Stimulated activated CD4-positive, alpha-beta T cell treated with anti-CD3 and anti-CD28 coated beads, Interleukin-1b, Interleukin-23, amount 100 ng/mL, for 24 hours (primary cell): ENCODE data around the gene PDZD2.
"Not testable (repeated sequence)": the region's sequence is repeated elsewhere in the genome, so short reads cannot be mapped to it uniquely, and the experiment has no call there.

Experiments used
- DNase-seq, 4 experiments: peaks; one replicate each; pipeline ENCODE4 v3.0.0-alpha.2; 2020; ENCODE audit warnings: low read depth in 4 of 4, low spot score in 1 of 4

PDZD2 gene

DNA sequence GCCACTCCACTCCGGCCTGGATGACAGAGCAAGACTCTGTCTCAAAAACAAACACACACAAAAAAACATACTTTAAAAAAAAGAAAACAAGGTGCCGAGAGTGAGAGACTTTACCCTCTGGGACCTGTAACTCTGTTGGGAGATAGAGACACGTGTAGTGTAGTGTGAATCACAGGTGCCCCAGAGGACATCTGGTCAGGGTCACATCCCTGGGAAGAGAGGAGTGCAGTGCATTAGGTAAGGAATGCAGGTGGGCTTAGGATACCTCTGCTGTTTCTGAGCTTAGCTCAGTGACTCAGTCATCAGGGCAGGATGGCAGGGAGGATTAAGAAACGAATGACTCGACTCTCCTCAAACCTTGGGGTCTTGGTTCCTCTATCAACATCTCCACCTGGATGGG is 360.5 kb downstream of the PDZD2 start:
- DNase-seq: no peak

DNA sequence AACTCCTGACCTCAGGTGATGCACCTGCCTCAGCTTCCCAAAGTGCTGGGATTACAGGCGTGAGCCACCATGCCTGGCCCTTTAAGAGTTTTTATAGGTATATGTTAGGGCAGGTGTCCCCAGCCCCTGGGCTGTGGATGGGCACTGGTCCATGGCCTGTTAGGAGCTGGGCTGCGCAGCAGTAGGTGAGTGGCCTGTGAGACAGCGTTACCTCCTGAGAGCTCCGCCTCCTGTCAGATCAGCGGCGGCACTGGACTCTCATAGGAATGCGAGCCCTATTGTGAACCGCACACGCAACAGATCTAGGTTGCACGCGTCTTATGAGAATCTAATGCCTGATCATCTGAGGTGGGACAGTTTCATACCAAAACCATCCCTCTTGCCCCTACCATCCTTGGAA is 361.8 kb downstream of the PDZD2 start:
- DNase-seq: no peak

DNA sequence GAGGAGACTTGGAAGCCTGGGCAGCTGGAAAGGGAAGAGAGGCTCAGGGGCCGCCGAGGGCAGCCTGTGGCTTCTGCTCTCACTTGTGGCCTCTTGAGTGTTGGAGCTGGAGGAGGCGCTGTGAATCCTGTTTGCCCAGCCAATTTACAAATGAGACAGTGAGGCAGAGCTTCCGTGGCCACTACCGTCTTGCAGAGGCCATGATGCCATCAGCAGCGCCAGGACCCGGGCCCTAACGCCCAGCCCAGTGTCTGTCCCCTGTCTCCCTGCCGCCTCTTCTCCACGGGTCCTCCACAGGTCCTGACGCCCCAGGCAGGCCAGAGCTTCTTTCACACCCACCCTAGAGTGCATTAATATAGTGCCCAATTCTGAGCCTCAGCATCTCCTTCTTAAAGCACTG is 362.4 kb downstream of the PDZD2 start:
- no peak for DNase-seq

DNA sequence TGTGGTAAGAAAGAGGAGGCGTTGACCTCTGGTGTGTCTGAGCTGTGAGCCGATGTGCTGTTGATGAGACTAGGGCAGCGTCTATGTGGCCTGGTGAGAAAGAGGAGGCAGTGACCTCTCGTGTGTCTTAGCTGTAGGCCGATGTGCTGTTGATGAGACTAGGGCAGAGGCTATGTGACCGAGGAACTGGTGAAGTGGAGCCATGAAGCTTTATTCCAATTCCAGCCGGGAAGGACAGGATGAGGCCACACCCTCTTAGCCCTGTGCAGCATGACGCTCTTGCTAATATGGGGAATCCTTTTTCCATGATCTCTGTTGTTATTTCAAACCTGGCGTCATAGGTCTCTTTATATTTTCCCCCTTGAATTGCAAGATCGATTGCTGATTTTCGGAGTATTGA is 362.8 kb downstream of the PDZD2 start:
- DNase-seq: no peak

DNA sequence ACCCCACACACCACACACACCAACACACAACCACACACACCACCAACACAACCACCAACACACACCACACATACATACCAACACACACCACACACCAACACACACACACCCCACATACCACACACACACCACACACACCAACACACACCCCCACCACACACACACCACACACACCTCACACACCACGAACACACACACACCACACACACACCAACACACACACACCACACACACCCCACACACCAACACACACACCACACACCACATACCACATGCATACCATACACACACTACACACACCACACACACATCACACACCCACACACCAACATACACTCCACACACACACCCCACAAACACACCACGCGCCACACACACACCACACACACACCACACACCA is 363.8 kb downstream of the PDZD2 start:
- no peak for DNase-seq

DNA sequence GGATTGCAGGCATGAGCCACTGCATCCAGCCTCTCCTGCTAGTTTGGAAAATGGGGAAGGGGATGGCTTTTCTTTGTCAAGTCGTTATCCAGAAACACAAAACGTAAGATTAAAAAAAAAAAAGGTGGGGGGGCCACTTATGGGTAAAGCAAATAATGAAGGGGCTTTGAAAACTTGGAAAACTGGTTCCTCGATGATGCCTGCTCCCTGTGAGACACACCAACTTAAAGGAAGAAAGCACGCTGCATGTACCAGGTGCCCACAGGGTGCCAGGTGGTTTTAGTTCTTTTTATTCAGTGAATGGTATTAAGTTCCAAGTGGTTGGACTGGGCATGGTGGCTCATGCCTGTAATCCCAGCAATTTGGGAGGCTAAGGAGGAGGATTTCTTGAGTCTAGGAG is 365.1 kb downstream of the PDZD2 start:
- no peak for DNase-seq

DNA sequence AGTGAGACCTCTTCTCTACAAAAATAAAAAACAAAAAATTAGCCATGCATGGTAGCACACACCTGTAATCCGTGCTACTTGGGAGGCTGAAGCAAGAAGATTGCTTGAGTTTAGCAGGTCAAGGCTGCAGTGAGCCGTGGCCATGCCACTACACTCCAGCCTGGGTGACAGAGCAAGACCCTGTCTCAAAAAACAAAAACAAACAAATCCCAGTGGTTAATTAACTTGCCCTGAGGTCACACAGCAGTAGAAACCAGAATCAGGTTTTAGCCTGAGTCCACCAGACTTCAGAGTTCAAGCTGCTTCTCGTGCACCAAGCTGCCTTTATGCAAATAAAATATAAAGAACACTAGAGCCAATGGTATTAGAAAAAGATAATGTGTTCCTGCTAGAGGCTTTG is 365.5 kb downstream of the PDZD2 start:
- DNase-seq: no peak

DNA sequence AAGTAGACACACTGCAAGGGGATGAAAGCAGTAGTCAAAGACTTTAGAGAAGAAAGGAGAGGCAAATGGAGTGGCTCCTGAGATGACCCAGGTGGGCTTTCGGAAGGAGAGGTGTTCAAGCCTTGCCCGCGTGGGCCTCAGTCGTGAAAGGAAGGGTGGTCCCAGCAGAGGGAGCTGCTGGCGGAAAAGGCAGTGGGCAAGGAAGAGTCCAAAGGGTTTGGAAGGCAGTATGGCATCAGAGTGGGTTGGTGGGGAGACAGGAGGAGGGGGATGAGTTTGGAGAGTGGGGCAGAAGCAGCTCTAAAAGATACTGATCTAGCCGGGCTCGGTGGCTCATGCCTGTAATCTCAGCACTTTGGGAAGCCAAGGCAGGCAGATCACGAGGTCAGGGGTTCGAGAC is 369.8 kb downstream of the PDZD2 start:
- no peak for DNase-seq

DNA sequence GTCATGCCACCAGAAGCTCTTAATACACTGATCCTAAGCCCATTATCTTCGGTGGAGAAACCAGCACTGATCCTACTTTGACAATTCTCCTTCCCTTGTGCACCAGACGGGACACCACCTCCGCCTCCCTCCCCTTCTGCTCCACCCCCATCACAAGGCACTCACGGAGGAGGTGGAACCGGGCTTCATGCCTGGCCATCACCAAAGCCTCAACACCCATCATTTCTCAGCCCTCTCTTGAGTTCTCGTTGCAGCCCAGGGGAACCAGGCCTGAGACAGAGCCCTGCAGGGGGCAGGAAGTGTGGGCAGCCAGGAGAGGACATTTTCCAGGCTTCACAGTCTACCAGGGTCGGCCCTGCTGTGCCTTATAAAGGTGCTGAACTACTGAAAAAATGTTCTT is 374.7 kb downstream of the PDZD2 start:
- DNase-seq: no peak

DNA sequence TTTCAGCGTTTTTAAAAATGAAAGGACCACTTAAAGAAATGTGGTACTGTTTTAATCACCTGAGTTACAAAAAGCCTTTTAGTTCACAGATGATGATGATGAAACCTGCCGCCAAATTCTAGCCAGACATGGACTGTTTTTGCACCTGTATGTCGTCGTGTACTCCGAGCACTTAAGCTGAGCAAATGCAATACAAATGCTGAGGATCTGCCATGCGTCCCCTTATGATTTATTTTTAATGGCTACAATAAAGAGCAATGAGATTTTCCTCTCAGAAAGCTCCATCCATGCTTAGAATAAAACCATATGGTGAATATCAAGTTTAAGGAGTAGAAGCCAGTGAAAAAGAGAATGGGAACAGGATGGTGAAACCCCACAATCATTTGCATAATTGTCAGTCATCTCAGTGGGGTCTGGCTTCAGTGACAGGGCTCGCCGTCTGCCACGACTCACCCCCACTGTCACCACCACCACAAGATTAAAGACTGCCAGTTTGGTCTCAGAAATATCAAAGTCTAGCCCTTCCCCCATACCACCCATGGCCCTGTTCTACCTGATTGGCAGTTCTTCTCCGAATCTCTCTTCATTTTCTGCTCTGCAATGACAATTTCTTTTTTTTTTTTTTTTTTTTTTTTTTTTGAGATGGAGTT is 375.3 kb downstream of the PDZD2 start:
- no peak for DNase-seq

DNA sequence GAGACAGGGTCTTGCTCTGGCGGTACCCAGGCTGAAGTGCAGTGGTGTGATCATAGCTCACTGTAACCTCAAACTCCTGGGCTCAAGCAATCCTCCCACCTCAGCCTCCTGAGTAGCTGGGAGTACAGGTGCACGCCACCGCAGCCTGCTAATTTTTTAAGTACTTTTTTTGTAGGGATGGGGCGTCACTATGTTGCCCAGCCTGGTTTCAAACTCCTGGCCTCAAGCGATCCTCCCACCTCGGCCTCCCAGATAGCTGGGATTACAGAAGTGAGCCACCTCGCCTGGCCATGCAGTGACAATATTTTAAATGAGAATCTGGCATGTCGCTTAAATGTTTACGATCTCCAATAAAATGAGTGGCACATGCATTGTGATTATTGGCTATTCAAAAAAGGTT is 376.3 kb downstream of the PDZD2 start:
- not testable (repeated sequence) for DNase-seq

DNA sequence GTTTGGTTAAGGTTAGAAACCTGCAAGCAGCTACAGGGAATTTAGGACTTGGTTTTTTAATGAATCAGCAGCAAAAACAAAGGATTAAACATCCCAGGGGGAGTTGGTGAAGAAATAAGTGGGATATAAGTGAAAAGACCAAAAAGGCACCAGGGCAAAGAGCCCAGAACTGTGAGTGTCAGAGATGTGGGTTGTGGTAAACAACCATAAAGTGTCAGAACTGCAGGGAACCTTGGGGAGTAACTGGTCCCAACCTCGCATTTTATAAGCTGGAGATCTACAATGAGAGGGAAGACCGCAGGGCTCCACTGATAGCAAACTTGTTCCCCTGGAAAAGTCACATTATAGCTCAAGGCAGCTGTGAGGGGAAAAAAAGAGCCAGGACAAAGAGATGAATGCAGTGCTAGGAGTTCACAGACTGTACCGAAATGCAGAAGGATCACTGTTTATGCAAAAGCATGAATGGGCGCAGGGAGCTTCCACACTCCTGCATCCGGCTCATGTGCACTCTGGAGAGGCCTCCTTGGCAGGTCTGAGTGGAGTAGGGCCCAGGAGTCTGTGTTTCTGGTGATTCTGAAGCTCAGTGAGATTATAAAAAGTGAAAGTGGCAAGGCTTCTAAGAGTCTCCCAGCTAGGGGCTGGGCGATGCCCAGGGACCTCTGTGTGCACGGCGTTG is 378.9 kb downstream of the PDZD2 start:
- DNase-seq: no peak

DNA sequence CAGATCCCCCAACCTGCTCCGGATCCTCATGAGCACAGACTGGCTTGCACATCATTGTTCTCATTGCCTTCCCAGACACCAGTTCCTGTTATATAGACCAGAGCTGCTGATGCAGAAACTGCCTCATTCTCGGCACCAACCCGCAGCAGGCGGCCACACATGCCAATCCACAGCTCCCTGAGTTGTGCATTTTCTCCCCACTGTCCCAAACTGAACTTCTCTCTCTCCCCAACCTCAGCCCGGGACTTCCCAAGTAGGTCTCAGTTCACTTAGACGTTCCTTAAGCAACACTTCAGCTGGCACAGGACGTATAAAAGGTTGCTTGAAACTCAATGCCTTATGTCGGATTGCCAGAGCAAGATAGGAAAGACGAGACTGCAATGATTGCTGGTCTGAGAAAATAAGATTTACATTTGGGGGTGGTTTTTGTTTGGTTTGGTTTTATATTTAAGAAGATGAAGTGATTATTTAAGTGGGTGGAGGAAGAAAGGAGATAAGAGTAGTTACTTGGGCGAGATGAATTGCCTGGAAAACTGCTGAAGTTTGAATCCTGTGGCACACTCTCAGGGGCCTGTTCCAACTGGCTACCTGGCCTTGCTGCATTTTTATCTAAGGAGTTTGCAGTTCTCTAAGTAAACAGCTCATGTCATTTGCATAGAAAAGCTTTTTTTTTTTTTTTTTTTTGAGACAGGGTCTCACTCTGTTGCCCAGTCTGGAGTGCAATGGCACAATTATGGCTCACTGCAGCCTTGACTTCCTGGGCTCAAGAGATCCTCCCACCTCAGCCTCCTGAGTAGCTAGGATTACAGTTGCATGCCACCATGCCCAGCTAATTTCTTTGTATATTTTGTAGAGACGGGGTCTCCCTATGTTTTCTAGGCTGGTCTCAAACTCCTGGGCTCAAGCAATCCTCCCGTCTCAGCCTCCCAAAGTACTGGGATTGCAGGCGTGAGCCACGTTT is 379.8 kb downstream of the PDZD2 start:
- no peak for DNase-seq

DNA sequence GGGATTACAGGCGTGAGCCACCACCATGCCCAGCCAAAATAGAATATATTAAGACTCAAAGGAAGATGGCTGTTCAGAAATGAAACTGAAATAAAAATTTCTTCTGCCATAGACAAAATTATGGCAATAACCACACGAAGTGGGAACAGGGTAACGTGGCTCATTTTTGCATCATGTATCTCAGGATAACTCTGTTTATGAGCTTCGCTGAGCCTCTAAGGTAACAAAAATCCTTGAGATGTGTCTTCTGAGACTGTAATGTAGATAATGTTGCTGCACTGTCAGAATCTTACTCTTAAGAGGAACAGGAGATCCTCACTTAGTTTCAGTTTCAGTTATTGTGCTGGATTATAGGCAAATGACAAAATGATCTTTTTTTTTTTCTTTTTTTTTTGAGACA is 381.3 kb downstream of the PDZD2 start:
- no peak for DNase-seq

DNA sequence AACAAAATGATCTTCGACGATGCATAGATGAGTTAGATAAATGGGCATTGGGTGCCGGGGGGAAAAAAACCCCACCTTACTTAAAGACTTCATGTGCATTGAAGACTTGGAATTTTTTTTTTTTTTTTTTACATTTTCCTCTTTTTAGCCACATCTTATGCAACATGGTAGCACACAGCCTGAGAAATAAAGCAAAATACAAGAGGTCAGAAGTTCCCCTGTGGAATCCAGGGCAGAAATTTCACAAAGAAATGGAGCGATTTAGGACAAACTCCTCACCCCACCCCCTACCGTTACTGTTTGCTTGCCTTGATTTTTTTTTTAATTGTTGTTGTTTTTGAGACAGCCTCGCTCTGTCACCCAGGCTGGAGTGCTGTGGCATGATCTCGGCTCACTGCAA is 382.0 kb downstream of the PDZD2 start:
- no peak for DNase-seq

DNA sequence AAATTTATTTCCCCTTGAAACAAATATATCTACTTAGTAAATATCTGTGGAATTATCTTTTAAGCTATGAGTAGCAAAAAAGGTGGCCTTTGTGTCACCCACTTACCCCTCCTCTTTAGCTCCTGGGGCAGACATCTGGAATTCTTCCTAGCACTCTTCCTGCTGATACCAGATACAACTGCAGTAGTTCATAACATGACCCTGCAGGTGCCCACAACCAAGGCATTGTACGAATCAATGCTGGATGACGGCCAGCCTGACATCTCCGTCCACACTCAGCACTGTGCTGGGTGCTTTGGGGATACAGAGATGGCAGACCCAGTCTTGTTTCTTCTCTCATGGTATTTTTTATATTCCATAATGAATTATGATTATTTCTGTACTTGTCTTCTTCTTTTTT is 382.8 kb downstream of the PDZD2 start:
- DNase-seq: no peak

DNA sequence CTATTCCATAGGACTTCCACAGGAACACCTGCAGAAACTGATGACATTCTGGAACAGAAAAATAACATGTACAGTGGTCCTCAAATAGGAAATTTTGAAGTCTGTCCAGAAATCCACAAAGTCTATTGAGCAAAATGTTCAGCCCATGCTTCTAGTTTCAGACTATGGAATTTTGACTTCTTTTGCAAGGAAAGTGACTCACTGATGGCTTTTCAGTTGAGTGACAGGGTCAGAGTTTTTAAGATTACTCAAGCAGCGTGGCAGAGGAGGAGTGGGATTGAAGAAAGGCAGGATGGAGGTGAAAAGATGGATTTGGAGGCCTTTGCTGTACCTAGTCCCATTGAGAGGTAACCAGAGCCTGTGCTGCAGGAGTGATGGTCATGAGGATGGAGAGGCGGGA is 383.7 kb downstream of the PDZD2 start:
- no peak for DNase-seq

DNA sequence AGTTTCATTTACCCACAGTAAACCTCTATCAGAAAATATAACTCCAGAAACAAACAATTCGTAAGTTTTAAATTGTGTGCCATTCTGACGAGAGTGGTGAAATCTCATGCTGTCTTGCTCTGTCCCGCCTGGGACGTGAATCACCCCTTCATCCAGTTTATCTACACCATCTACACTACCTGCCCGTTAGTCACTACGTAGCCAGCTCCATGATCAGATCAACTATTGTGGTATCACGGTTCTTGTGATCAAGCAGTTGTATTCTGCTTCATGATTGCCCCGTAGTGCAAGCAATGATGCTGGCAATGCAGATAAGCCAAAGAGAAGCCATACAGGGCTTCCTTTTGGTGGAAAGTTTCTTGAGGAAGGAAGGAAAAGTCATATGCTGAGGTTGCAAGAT is 384.9 kb downstream of the PDZD2 start:
- no peak for DNase-seq

DNA sequence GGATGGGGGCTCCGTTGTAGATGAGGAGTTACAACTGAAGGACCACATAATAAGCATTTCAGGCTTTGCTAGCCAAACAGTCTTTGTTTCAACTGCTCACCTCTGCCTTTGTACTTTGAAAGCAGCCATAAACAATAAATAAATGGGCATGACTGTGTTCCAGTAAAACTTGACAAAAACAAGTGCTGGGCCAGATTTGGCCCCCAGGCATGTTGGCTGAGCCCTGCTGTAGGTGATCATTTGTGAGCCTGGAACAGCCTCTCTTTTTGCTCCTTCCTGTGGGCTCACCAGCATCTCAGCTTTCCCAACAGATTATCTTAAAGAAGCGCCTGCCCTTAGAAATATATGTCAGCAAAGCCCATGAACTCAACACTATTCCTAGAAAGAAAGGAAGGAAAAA is 385.8 kb downstream of the PDZD2 start:
- DNase-seq: no peak

DNA sequence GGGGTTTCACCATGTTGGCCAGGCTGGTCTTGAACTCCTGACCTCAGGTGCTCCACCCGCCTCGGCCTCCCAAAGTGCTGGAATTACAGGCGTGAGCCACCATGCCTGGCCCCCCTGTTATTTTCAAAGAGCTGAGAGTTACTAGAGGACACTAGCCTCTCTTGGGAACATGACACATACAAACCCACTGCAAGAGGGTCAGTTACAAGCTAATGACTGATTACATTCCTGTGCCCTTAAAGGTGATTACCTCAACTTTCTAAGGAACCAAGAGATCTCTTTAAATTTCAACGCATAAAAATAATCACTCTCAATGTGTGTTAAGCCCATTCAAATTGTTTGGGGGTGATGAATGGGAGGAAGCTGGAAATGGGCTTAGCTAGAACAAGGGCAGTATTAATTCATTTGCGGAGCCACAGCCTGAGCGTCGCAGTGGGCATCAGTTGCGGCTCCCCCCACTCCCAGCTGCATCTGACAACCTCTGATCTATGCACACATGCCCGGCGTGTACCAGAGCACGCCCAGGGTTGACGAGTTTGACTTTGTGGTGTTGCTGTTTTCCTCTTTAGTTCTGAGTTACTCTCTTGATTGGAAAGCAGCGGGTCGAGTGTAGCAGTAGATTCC is 388.3 kb downstream of the PDZD2 start:
- DNase-seq: no peak

DNA sequence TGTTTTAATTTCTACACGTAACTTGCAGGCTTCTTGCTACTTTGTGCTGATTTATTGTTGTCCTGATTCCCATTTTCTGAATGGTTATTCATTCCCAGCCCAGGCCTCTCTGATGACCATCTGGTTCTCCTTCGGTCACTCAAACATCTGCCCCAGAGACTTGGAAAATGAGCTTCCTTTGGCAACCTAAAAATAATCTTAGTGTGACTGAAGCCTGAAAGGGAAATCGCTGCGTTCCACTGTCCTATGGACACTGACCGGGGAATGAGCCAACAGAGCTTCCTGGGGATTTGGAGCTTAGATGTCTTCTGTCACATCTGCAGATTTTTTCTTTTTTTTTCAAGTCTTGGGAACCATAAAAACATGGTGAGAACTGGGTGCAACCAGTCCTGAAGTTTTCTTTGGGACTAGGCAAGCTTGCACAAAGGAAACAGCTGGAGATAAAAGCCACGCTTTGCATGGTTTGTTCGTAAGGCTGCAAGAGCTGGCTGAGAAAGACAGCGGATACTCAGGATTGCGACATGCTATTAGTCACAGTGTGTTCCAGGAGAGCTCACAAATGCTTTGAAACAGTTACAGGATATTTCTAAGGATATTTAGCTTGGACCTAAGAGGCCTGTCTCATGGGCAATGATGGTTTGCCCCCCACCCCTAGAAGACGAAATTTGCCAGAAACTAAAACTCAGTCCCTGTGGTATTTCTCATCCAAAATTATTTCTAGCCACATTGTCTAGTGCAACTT is 389.0 kb downstream of the PDZD2 start:
- no peak for DNase-seq
